Neuron (in vitro differentiated cells): ENCODE data around the gene TSHZ2.

Experiments used
- H2AFZ ChIP-seq: one replicate; pipeline ENCODE4 v1.6.1; 2013; ENCODE audit warnings: low read depth, mild to moderate bottlenecking, inconsistent platforms, low read length, moderate library complexity
- H3K27me3 ChIP-seq: one replicate; pipeline ENCODE4 v1.6.1; 2013; ENCODE audit warnings: low read length; ENCODE audit not compliant: insufficient read depth
- H3K36me3 ChIP-seq: one replicate; pipeline ENCODE4 v1.6.1; 2013; ENCODE audit warnings: low read length; ENCODE audit not compliant: insufficient read depth
- H3K4me1 ChIP-seq: one replicate; pipeline ENCODE4 v1.6.1; 2013; ENCODE audit warnings: low read length; ENCODE audit not compliant: insufficient read depth
- H3K4me3 ChIP-seq: 2 replicates; pipeline ENCODE4 v1.5.1; 2013; ENCODE audit warnings: mild to moderate bottlenecking, low read length, moderate library complexity
- H3K9me3 ChIP-seq: one replicate; pipeline ENCODE4 v1.6.1; 2013; ENCODE audit warnings: low read length

Gene TSHZ2

GRCh38 chr20:53070224-53070623, 98.1 kb downstream of the TSHZ2 start:
- no peak overlapping the region for H2AFZ ChIP-seq
- H3K27me3 ChIP-seq, result no peaks in the 10 kb centered on the region
- peaks cover 3% of the 10 kb centered on the region for H3K9me3 ChIP-seq
- peaks cover 8% of the 10 kb centered on the region for H3K4me1 ChIP-seq
- no peaks in the 10 kb centered on the region for H3K36me3 ChIP-seq
- no peak overlapping the region for H3K4me3 ChIP-seq

GRCh38 chr20:53070706-53071392, 98.7 kb downstream of the TSHZ2 start:
- no peak overlapping the region for H2AFZ ChIP-seq
- H3K4me1 ChIP-seq, result peaks cover 8% of the 10 kb centered on the region
- no peaks in the 10 kb centered on the region for H3K36me3 ChIP-seq
- H3K4me3 ChIP-seq, result no peak overlapping the region
- peaks cover 3% of the 10 kb centered on the region for H3K9me3 ChIP-seq
- H3K27me3 ChIP-seq, result no peaks in the 10 kb centered on the region

- Histone ChIP-seq H3K9me3 (peaks cover 3% of the 10 kb centered on the region), H3K36me3 (no peaks in the 10 kb centered on the region), H2AFZ (no peak overlapping the region), H3K4me1 (peaks cover 8% of the 10 kb centered on the region), H3K4me3 (no peak overlapping the region), H3K27me3 (no peaks in the 10 kb centered on the region)
These were observed 99.7 kb downstream of the TSHZ2 start for GRCh38 chr20:53071833-53072232.

- no peak overlapping the region for H2AFZ ChIP-seq
- no peaks in the 10 kb centered on the region for H3K9me3 ChIP-seq
- H3K4me1 ChIP-seq, result peaks cover 8% of the 10 kb centered on the region
- H3K4me3 ChIP-seq, result no peak overlapping the region
- no peaks in the 10 kb centered on the region for H3K27me3 ChIP-seq
- no peaks in the 10 kb centered on the region for H3K36me3 ChIP-seq
These were observed 100.9 kb downstream of the TSHZ2 start for GRCh38 chr20:53072923-53073579.

- H3K4me3 ChIP-seq, result no peak overlapping the region
- H3K9me3 ChIP-seq, result no peaks in the 10 kb centered on the region
- no peaks in the 10 kb centered on the region for H3K36me3 ChIP-seq
- H2AFZ ChIP-seq, result no peak overlapping the region
- H3K27me3 ChIP-seq, result no peaks in the 10 kb centered on the region
- H3K4me1 ChIP-seq, result peaks cover 8% of the 10 kb centered on the region
These were observed 101.7 kb downstream of the TSHZ2 start for GRCh38 chr20:53073636-53074415.

- no peaks in the 10 kb centered on the region for H3K36me3 ChIP-seq
- H3K4me3 ChIP-seq, result no peak overlapping the region
- H3K9me3 ChIP-seq, result no peaks in the 10 kb centered on the region
- no peaks in the 10 kb centered on the region for H3K27me3 ChIP-seq
- peaks cover 8% of the 10 kb centered on the region for H3K4me1 ChIP-seq
- no peak overlapping the region for H2AFZ ChIP-seq
These were observed 102.7 kb downstream of the TSHZ2 start for GRCh38 chr20:53074811-53075314.

GRCh38 chr20:53076668-53077067, 104.5 kb downstream of the TSHZ2 start:
- Histone ChIP-seq H3K9me3 (no peaks in the 10 kb centered on the region), H3K4me1 (no peaks in the 10 kb centered on the region)

GRCh38 chr20:53077373-53078205, 105.4 kb downstream of the TSHZ2 start:
- Histone ChIP-seq H3K27me3 (no peaks in the 10 kb centered on the region), H3K36me3 (no peaks in the 10 kb centered on the region), H3K4me3 (no peak overlapping the region), H3K9me3 (no peaks in the 10 kb centered on the region), H3K4me1 (no peaks in the 10 kb centered on the region), H2AFZ (no peak overlapping the region)

More at GRCh38 chr20:53076668-53077067, 104.5 kb downstream of the TSHZ2 start:
- no peak overlapping the region for H2AFZ ChIP-seq
- H3K4me3 ChIP-seq, result no peak overlapping the region
- H3K36me3 ChIP-seq, result no peaks in the 10 kb centered on the region
- no peaks in the 10 kb centered on the region for H3K27me3 ChIP-seq

GRCh38 chr20:53078761-53079160, 106.6 kb downstream of the TSHZ2 start:
- Histone ChIP-seq H2AFZ (no peak overlapping the region), H3K36me3 (no peaks in the 10 kb centered on the region), H3K4me3 (no peak overlapping the region), H3K4me1 (no peaks in the 10 kb centered on the region), H3K9me3 (no peaks in the 10 kb centered on the region), H3K27me3 (no peaks in the 10 kb centered on the region)

- Histone ChIP-seq H3K4me1 (no peaks in the 10 kb centered on the region), H2AFZ (no peak overlapping the region), H3K36me3 (no peaks in the 10 kb centered on the region), H3K4me3 (no peak overlapping the region), H3K9me3 (no peaks in the 10 kb centered on the region), H3K27me3 (no peaks in the 10 kb centered on the region)
These were observed 107.1 kb downstream of the TSHZ2 start for GRCh38 chr20:53079261-53079691.

- H3K9me3 ChIP-seq, result no peaks in the 10 kb centered on the region
- no peak overlapping the region for H2AFZ ChIP-seq
- no peaks in the 10 kb centered on the region for H3K27me3 ChIP-seq
- no peaks in the 10 kb centered on the region for H3K36me3 ChIP-seq
- H3K4me1 ChIP-seq, result no peaks in the 10 kb centered on the region
- no peak overlapping the region for H3K4me3 ChIP-seq
These were observed 107.9 kb downstream of the TSHZ2 start for GRCh38 chr20:53079828-53080686.

GRCh38 chr20:53080687-53080962, 108.5 kb downstream of the TSHZ2 start:
- Histone ChIP-seq H3K4me1 (no peaks in the 10 kb centered on the region), H3K27me3 (no peaks in the 10 kb centered on the region), H3K9me3 (no peaks in the 10 kb centered on the region), H3K4me3 (no peak overlapping the region), H3K36me3 (no peaks in the 10 kb centered on the region), H2AFZ (no peak overlapping the region)
